Stomach (tissue), 9 donors: ENCODE data around the gene GABRB1. TPM values are rescaled to one million over a fixed set of nuclear protein-coding genes. Genes with fewer than 3 reads are reported as not detected.
"Not testable (repeated sequence)": the region's sequence is repeated elsewhere in the genome, so short reads cannot be mapped to it uniquely, and the experiment has no call there.

Source experiments
- DNase-seq, 2 donors: peaks; one replicate each; pipeline versions ENCODE4 v3.0.0 to v3.0.0-alpha.2; 2013 to 2019
- H3K27ac ChIP-seq, 5 donors: fragments of 200-600 bp in 4 of 5; sonication (generic) in 4 of 5; one replicate each; pipeline ENCODE4 v1.5.1; 2013 to 2019; ENCODE audit warnings: mild to moderate bottlenecking in 1 of 5, moderate library complexity in 1 of 5
- H3K27me3 ChIP-seq, 3 donors: fragments of 200-600 bp; sonication (generic); one replicate each; pipeline ENCODE4 v1.5.1; 2017 to 2019; ENCODE audit warnings: mixed run types in 1 of 3
- H3K36me3 ChIP-seq, 4 donors: fragments of 200-600 bp; sonication (generic); 1 replicate in 3 of 4; 2 replicates in 1 of 4; pipeline ENCODE4 v1.5.1; 2016 to 2019
- H3K4me1 ChIP-seq, 4 donors: fragments of 200-600 bp; sonication (generic); one replicate each; pipeline ENCODE4 v1.5.1; 2016 to 2019
- H3K4me3 ChIP-seq, 4 donors: fragments of 200-600 bp; sonication (generic) in 3 of 4; one replicate each; pipeline ENCODE4 v1.5.1; 2016 to 2019; ENCODE audit warnings: mild to moderate bottlenecking in 1 of 4
- H3K9me3 ChIP-seq, 4 donors: fragments of 200-600 bp; sonication (generic); one replicate each; pipeline ENCODE4 v1.5.1; 2016 to 2019
- EP300 ChIP-seq: sonication (generic); formaldehyde crosslinking; IDR thresholded peaks from one replicate; pipeline ENCODE4 v1.6.1; 2017; ENCODE audit warnings: antibody characterized with exemption
- POLR2A ChIP-seq, 4 donors: fragments of 450-650 bp; IDR thresholded peaks; one replicate each; pipeline ENCODE4 v1.6.1; 2016; ENCODE audit warnings: antibody characterized with exemption in 4 of 4, control low read depth in 2 of 4, mild to moderate bottlenecking in 1 of 4, moderate library complexity in 1 of 4
- POLR2AphosphoS5 ChIP-seq, 3 donors: sonication (generic); formaldehyde crosslinking; IDR thresholded peaks; one replicate each; pipeline ENCODE4 v1.6.1; 2016; ENCODE audit warnings: antibody characterized with exemption in 3 of 3
- WGBS, 5 donors: extraction: QIAGEN DNeasy Blood & Tissue Kit in 3 of 5; methylation state at CpG; one replicate each; pipeline versions ENCODE4 v1.1.5 to v1.1.7; 2013 to 2018; 5-methylcytosine and 5-hydroxymethylcytosine counted together
- intact Hi-C: fragments of 100-400 bp; cut with DNase I; formaldehyde crosslinking; loops from one replicate; pipeline ENCODE4 v1.15.1; 2023; ENCODE audit warnings: low total_unique reads
- polyA plus RNA-seq, 3 donors: library from polyadenylated mRNA; stranded (reverse); fragments of 200-250 nt; gene quantifications; one replicate each; pipeline ENCODE4 v1.2.3, GENCODE V29; 2013
- total RNA-seq, 5 donors: library from RNA; depleted of rRNA; stranded (reverse); fragments of >200 nt; gene quantifications; one replicate each; pipeline versions ENCODE4 v1.1.0 to v1.2.3, GENCODE V29; 2014 to 2016
- TF ChIP-seq, protein P1 (sequence below), 7 experiments: fragments of 450-650 bp in 4 of 7; fragments of 200-600 bp in 3 of 7; sonication (generic) in 3 of 7; IDR thresholded peaks; one replicate each; pipeline ENCODE4 v1.5.1; 2016 to 2019; ENCODE audit warnings: antibody characterized with exemption in 7 of 7, control low read depth in 2 of 7, mild to moderate bottlenecking in 1 of 7
- donor health status: healthy with polysubstance abuse.
- donor health status: Bipolar disorder and iron deficiency.
- donor health status: healthy.

The GABRB1 gene
- total and polyA plus RNA-seq, 8 donors: 2.8 TPM; not detected in 7

DNA sequence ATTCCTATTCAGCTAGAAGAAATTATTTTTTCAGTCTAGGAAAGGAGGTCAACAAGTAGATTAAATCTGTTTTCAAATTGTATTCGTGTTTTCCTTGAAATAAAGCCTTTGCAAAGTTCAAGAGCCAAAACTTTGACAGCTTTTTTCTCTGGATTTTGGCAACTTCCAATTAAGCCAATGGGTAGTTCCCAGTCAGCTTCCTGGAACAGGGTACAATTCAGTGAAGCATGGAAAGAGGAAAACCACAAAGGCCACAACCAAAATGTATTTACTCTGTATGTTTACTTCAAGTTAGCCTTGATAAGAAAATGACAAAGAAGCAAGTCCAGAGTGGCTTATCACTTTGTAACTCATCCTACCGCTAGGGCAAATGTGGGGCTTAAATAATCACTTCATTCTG lies 243.5 kb downstream of the GABRB1 start:
- Histone ChIP-seq H3K27ac (no peak overlapping the region), H3K9me3 (no peaks in the 10 kb centered on the region), H3K4me3 (no peak overlapping the region), H3K27me3 (no peaks in the 10 kb centered on the region), H3K36me3 (no peaks in the 10 kb centered on the region), H3K4me1 (no peaks in the 10 kb centered on the region)
- WGBS, 5 donors: 12 to 29% (median 20%) methylated on average over 2 of the region's 2 CpGs
- TF ChIP-seq POLR2AphosphoS5 (IDR thresholded peaks at IDR 0.05): no peak
- TF ChIP-seq, protein P1, sequence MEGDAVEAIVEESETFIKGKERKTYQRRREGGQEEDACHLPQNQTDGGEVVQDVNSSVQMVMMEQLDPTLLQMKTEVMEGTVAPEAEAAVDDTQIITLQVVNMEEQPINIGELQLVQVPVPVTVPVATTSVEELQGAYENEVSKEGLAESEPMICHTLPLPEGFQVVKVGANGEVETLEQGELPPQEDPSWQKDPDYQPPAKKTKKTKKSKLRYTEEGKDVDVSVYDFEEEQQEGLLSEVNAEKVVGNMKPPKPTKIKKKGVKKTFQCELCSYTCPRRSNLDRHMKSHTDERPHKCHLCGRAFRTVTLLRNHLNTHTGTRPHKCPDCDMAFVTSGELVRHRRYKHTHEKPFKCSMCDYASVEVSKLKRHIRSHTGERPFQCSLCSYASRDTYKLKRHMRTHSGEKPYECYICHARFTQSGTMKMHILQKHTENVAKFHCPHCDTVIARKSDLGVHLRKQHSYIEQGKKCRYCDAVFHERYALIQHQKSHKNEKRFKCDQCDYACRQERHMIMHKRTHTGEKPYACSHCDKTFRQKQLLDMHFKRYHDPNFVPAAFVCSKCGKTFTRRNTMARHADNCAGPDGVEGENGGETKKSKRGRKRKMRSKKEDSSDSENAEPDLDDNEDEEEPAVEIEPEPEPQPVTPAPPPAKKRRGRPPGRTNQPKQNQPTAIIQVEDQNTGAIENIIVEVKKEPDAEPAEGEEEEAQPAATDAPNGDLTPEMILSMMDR (IDR thresholded peaks at IDR 0.05): no peak
- no peak for TF ChIP-seq POLR2A (IDR thresholded peaks at IDR 0.05)
- TF ChIP-seq EP300: no peak
- no peak for DNase-seq
- intact Hi-C loops: no loop called here

DNA sequence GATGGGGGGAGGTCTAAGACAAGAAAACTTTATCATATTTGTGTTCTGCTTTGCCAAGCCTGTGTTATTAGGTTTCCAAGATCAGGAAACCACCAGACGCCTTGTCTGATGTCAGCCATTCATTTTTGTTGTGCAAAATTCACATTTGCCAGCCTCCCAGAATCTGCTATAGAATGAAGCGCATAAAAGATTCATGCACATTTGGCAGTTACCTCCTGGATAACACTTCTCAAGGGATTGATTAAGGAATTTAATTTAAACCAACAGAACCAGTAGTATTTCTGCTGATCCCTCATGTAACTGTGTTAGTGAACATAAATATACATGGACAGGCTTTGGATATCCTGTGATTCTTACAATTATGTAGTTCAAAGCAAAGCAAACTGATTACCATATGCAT lies 244.2 kb downstream of the GABRB1 start:
- Histone ChIP-seq H3K4me3 (no peak overlapping the region), H3K4me1 (no peaks in the 10 kb centered on the region), H3K9me3 (no peaks in the 10 kb centered on the region), H3K36me3 (no peaks in the 10 kb centered on the region), H3K27me3 (no peaks in the 10 kb centered on the region), H3K27ac (no peak overlapping the region)
- WGBS, 5 donors: 50 to 69% (median 55%) methylated on average over 2 of the region's 2 CpGs
- no peak for DNase-seq
- TF ChIP-seq POLR2A (IDR thresholded peaks at IDR 0.05): no peak
- TF ChIP-seq, protein P1 (IDR thresholded peaks at IDR 0.05): no peak
- no peak for TF ChIP-seq EP300
- TF ChIP-seq POLR2AphosphoS5 (IDR thresholded peaks at IDR 0.05): no peak
- intact Hi-C loops: no loop called here

- no peak overlapping the region for H3K4me3 ChIP-seq
- WGBS, 5 donors: 35 to 63% (median 42%) methylated on average over 2 of the region's 2 CpGs
- intact Hi-C loops: no loop called here
- no peaks in the 10 kb centered on the region for H3K4me1 ChIP-seq
- no peaks in the 10 kb centered on the region for H3K27me3 ChIP-seq
- no peak for TF ChIP-seq EP300
- no peaks in the 10 kb centered on the region for H3K36me3 ChIP-seq
- no peak for DNase-seq
- H3K27ac ChIP-seq: no peak overlapping the region
- no peaks in the 10 kb centered on the region for H3K9me3 ChIP-seq
Measured at GRCh38 chr4:47278631-47279030, 247.3 kb downstream of the GABRB1 start.

DNA sequence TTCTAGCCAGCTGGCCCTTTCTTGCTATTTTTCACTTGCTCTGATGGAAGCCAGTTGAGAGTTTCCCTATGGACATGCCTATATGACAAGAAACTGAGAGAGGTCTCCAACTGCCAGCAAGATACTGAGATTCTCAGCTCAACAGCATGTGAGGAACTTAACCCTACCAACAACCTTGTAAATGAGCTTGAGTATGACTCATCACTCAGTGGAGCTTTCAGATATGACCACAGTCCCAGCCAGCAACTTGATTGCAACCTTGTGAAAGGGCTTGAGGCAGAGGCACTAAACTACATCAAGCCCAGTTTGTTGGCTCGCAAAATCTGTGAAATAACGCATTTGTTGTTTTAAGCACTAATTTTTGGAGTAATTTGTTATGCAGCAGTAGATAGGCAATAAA lies 256.4 kb downstream of the GABRB1 start:
- intact Hi-C loops: no loop called here
- 60 to 98% (median 75%) methylated on average over 2 of the region's 2 CpGs for whole genome bisulfite sequencing, 5 donors
- no peaks in the 10 kb centered on the region for H3K36me3 ChIP-seq
- H3K27me3 ChIP-seq: no peaks in the 10 kb centered on the region
- no peak overlapping the region for H3K4me3 ChIP-seq
- no peak overlapping the region for H3K27ac ChIP-seq
- DNase-seq: no peak
- TF ChIP-seq POLR2AphosphoS5 (IDR thresholded peaks at IDR 0.05) (no peak), EP300 (no peak), POLR2A (IDR thresholded peaks at IDR 0.05) (no peak)
- TF ChIP-seq, protein P1 (IDR thresholded peaks at IDR 0.05): no peak
- H3K9me3 ChIP-seq: no peaks in the 10 kb centered on the region
- H3K4me1 ChIP-seq: no peaks in the 10 kb centered on the region

GRCh38 chr4:47289805-47290204 lies 258.4 kb downstream of the GABRB1 start:
- Histone ChIP-seq H3K27ac (no peak overlapping the region), H3K36me3 (no peaks in the 10 kb centered on the region), H3K4me1 (no peaks in the 10 kb centered on the region), H3K27me3 (no peaks in the 10 kb centered on the region), H3K9me3 (no peaks in the 10 kb centered on the region), H3K4me3 (no peak overlapping the region)
- intact Hi-C loops: no loop called here
- no peak for TF ChIP-seq POLR2AphosphoS5 (IDR thresholded peaks at IDR 0.05)
- no peak for TF ChIP-seq POLR2A (IDR thresholded peaks at IDR 0.05)
- no peak for TF ChIP-seq EP300
- TF ChIP-seq, protein P1 (IDR thresholded peaks at IDR 0.05): no peak
- no peak for DNase-seq

- intact Hi-C loops, H3K9me3 ChIP-seq, DNase-seq, H3K4me3 ChIP-seq, H3K4me1 ChIP-seq, H3K27me3 ChIP-seq, H3K36me3 ChIP-seq, H3K27ac ChIP-seq: not testable (repeated sequence)
- WGBS, 5 donors: 80 to 90% (median 88%) methylated on average over 4 of the region's 4 CpGs
Measured at GRCh38 chr4:47290873-47291272, 259.5 kb downstream of the GABRB1 start.
